M059J (cell line): ENCODE results near the gene ZMYM1. TPM values are rescaled to one million over a fixed set of nuclear protein-coding genes. Genes with fewer than 3 reads are reported as not detected.

ENCODE experiments used
- total RNA-seq: library from RNA; depleted of rRNA; stranded (reverse); fragments of >200 nt; shearing (Covaris generic); gene quantifications from 2 replicates; pipeline ENCODE4 v1.2.3, GENCODE V29; 2014; rRNA removed

Gene ZMYM1
- total RNA-seq, 1 experiment from 2014 or later: 23.1 TPM

Other genes with a start within 250 kb of the ZMYM1 start
- gene SMIM12, start 219.6 kb upstream of the ZMYM1 start, total RNA-seq: 36.1 and 44.9 TPM in 2 replicates
- 0.05 TPM in 1 of 2 replicates, not detected in the other for gene DLGAP3, start 149.7 kb upstream of the ZMYM1 start, total RNA-seq
- 42.5 and 51.6 TPM in 2 replicates for gene TMEM35B, start 94.0 kb upstream of the ZMYM1 start, total RNA-seq
- gene ZMYM6, start 47.4 kb upstream of the ZMYM1 start, total RNA-seq: 7.0 and 10.8 TPM in 2 replicates
- 110 and 196 TPM in 2 replicates for gene SFPQ, start 113.8 kb downstream of the ZMYM1 start, total RNA-seq
- 20.1 and 36.1 TPM in 2 replicates for gene ZMYM4, start 189.3 kb downstream of the ZMYM1 start, total RNA-seq